Testis (tissue), 2 donors: ENCODE data around the gene TMEM114.

Experiments
- POLR2A ChIP-seq: fragments of 450-650 bp; IDR thresholded peaks from one replicate; pipeline ENCODE4 v1.6.1; 2017; ENCODE audit warnings: antibody characterized with exemption, mild to moderate bottlenecking, moderate library complexity
- TF ChIP-seq, protein P1 (sequence below), 3 experiments: fragments of 450-650 bp in 2 of 3; fragments of 200-600 bp in 1 of 3; sonication (generic) in 1 of 3; IDR thresholded peaks; one replicate each; pipeline ENCODE4 v1.5.1; 2016 to 2019; ENCODE audit warnings: antibody characterized with exemption in 3 of 3, mild to moderate bottlenecking in 2 of 3, moderate library complexity in 1 of 3

DNA sequence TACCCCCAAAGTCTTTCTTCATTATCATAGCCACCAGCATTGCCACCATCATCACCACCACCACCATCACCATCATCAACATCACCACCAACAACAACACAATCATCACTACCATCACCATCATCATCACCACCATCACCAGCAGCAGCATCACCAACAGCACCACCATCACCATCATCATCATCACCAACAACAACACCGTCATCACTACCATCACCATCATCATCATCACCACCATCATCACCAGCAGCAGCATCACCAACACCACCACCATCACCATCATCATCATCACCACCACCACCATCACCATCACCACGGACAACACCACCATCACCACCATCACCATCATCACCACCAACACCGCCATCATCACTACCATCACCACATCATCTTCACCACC, 500 bp upstream of the TMEM114 start:
- TF ChIP-seq, protein P1, sequence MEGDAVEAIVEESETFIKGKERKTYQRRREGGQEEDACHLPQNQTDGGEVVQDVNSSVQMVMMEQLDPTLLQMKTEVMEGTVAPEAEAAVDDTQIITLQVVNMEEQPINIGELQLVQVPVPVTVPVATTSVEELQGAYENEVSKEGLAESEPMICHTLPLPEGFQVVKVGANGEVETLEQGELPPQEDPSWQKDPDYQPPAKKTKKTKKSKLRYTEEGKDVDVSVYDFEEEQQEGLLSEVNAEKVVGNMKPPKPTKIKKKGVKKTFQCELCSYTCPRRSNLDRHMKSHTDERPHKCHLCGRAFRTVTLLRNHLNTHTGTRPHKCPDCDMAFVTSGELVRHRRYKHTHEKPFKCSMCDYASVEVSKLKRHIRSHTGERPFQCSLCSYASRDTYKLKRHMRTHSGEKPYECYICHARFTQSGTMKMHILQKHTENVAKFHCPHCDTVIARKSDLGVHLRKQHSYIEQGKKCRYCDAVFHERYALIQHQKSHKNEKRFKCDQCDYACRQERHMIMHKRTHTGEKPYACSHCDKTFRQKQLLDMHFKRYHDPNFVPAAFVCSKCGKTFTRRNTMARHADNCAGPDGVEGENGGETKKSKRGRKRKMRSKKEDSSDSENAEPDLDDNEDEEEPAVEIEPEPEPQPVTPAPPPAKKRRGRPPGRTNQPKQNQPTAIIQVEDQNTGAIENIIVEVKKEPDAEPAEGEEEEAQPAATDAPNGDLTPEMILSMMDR (IDR thresholded peaks at IDR 0.05): no peak
- no peak for TF ChIP-seq POLR2A
